IMR-90 (cell line): ENCODE data around the gene ANXA4. TPM values are rescaled to one million over a fixed set of nuclear protein-coding genes. Genes with fewer than 3 reads are reported as not detected.
A peak's percentile ranks its signal among the peaks of the same experiment; 100 is the strongest.

ENCODE experiments used
- ATAC-seq: fragments of 200-7000 bp; cut with Tn5 transposase; 2 replicates; pipeline ENCODE4 v1.9.1; 2020; ENCODE audit warnings: low read depth, mild to moderate bottlenecking, moderate library complexity
- BruUV-seq: library from RNA; stranded (reverse); fragments of 400-500 nt; replicated peaks from 2 replicates; lab custom pipeline; 2021; lab: Mats Ljungman, UMichigan
- CTCF ChIA-PET: fragments of 300-600 bp; formaldehyde crosslinking; extraction: SDS; loops from one replicate; lab custom pipeline; 2021; ENCODE audit warnings: antibody characterized with exemption; lab: Yijun Ruan, JAX
- POLR2A ChIA-PET: fragments of 300-600 bp; sonication (Branson Sonifier 250); formaldehyde crosslinking; loops from one replicate; lab custom pipeline; 2022; ENCODE audit warnings: antibody characterized with exemption; ENCODE audit not compliant: unreplicated experiment; lab: Charles Lee
- DNase-seq: peaks from one replicate; pipeline ENCODE4 v3.0.0; 2013
- H2AFZ ChIP-seq: replicated peaks from 2 replicates; pipeline ENCODE3; 2013; ENCODE audit warnings: low read length, mild to moderate bottlenecking; ENCODE audit not compliant: poor library complexity
- H2AK5ac ChIP-seq: 2 replicates; pipeline ENCODE4 v1.6.1; 2013; ENCODE audit warnings: low read depth, low read length, inconsistent platforms
- H2AK9ac ChIP-seq: replicated peaks from 2 replicates; pipeline ENCODE3; 2013; ENCODE audit warnings: mild to moderate bottlenecking, low read depth, low read length, moderate library complexity; ENCODE audit not compliant: poor library complexity
- H2BK120ac ChIP-seq: 2 replicates; pipeline ENCODE4 v1.6.1; 2013; ENCODE audit warnings: low read depth, low read length, inconsistent platforms
- H2BK15ac ChIP-seq: 3 replicates; pipeline ENCODE4 v1.6.1; 2013; ENCODE audit warnings: low read depth, low read length, inconsistent platforms
- H2BK20ac ChIP-seq: 2 replicates; pipeline ENCODE4 v1.6.1; 2013; ENCODE audit warnings: low read depth, mild to moderate bottlenecking, inconsistent platforms, low read length, moderate library complexity
- H2BK5ac ChIP-seq: 2 replicates; pipeline ENCODE4 v1.6.1; 2013; ENCODE audit warnings: mild to moderate bottlenecking, low read depth, low read length, inconsistent platforms; ENCODE audit not compliant: poor library complexity, severe bottlenecking
- H3K14ac ChIP-seq: replicated peaks from 2 replicates; pipeline ENCODE4 v1.6.1; 2013; ENCODE audit warnings: low read depth, low read length, inconsistent platforms
- H3K18ac ChIP-seq: 2 replicates; pipeline ENCODE4 v1.6.1; 2013; ENCODE audit warnings: low read depth, low read length, control low read depth
- H3K23ac ChIP-seq: 2 replicates; pipeline ENCODE4 v1.6.1; 2013; ENCODE audit warnings: low read depth, low read length, inconsistent platforms
- H3K27ac ChIP-seq: 2 replicates; pipeline ENCODE4 v1.5.1; 2013; ENCODE audit warnings: mild to moderate bottlenecking, control low read depth, low read length; ENCODE audit not compliant: insufficient read depth
- H3K27me3 ChIP-seq: 2 replicates; pipeline ENCODE4 v1.6.1; 2013; ENCODE audit warnings: low read length; ENCODE audit not compliant: control insufficient read depth, insufficient read depth
- H3K36me3 ChIP-seq: 2 replicates; pipeline ENCODE4 v1.6.1; 2013; ENCODE audit warnings: low read length, mixed read lengths; ENCODE audit not compliant: control insufficient read depth, insufficient read depth
- H3K4ac ChIP-seq: 2 replicates; pipeline ENCODE4 v1.6.1; 2013; ENCODE audit warnings: low read depth, low read length, inconsistent platforms
- H3K4me1 ChIP-seq: 2 replicates; pipeline ENCODE4 v1.6.1; 2013; ENCODE audit warnings: low read length, mixed read lengths; ENCODE audit not compliant: control insufficient read depth, insufficient read depth
- H3K4me2 ChIP-seq: 2 replicates; pipeline ENCODE4 v1.6.1; 2013; ENCODE audit warnings: low read depth, mild to moderate bottlenecking, control low read depth, low read length, moderate library complexity
- H3K4me3 ChIP-seq: 2 replicates; pipeline ENCODE4 v1.5.1; 2013; ENCODE audit warnings: low read depth, mild to moderate bottlenecking, control low read depth, low read length, moderate library complexity; ENCODE audit not compliant: insufficient read depth
- H3K56ac ChIP-seq: 2 replicates; pipeline ENCODE4 v1.6.1; 2013; ENCODE audit warnings: low read length, inconsistent platforms; ENCODE audit not compliant: insufficient read depth; ENCODE audit errors: extremely low read depth
- H3K79me1 ChIP-seq, 2 experiments: 2 replicates each; pipeline ENCODE4 v1.6.1; 2013; ENCODE audit warnings: low read length in 2 of 2, inconsistent platforms in 1 of 2, low read depth in 1 of 2
- H3K9ac ChIP-seq: 2 replicates; pipeline ENCODE4 v1.6.1; 2013; ENCODE audit warnings: low read depth, low read length, control low read depth
- H3K9me1 ChIP-seq: 2 replicates; pipeline ENCODE4 v1.6.1; 2013; ENCODE audit warnings: low read length, inconsistent platforms; ENCODE audit not compliant: insufficient read depth
- H3K9me3 ChIP-seq: 2 replicates; pipeline ENCODE4 v1.6.1; 2013; ENCODE audit warnings: low read length; ENCODE audit not compliant: control insufficient read depth, insufficient read depth
- H4K20me1 ChIP-seq: 2 replicates; pipeline ENCODE4 v1.6.1; 2013; ENCODE audit warnings: low read length, inconsistent platforms; ENCODE audit not compliant: insufficient read depth
- H4K5ac ChIP-seq: 2 replicates; pipeline ENCODE4 v1.6.1; 2013; ENCODE audit warnings: mild to moderate bottlenecking, low read depth, low read length, control low read depth
- H4K8ac ChIP-seq, 2 experiments: 2 replicates each; pipeline ENCODE4 v1.6.1; 2013; ENCODE audit warnings: low read depth in 2 of 2, low read length in 2 of 2, control low read depth in 1 of 2, inconsistent platforms in 1 of 2
- H4K91ac ChIP-seq: 2 replicates; pipeline ENCODE4 v1.6.1; 2013; ENCODE audit warnings: low read depth, low read length, inconsistent platforms; ENCODE audit not compliant: insufficient read depth
- ELK1 ChIP-seq: fragments of 150-350 bp; IDR thresholded peaks from 2 replicates; pipeline ENCODE4 v1.6.1; 2016; ENCODE audit warnings: low read depth, mild to moderate bottlenecking, low read length, moderate library complexity, borderline replicate concordance
- FOS ChIP-seq: fragments of 150-350 bp; IDR thresholded peaks from 2 replicates; pipeline ENCODE4 v1.6.1; 2016; ENCODE audit warnings: low read depth, low read length
- WGBS, 2 experiments: methylation state at CpG; one replicate each; pipeline versions ENCODE4 v1.1.5 to v1.1.7; 2013; ENCODE audit warnings: missing lambda C conversion rate in 2 of 2; ENCODE audit not compliant: insufficient read length in 1 of 2; ENCODE audit errors: extremely low coverage in 2 of 2; 5-methylcytosine and 5-hydroxymethylcytosine counted together
- dilution Hi-C: fragments of 300-500 bp; cut with HindIII; formaldehyde crosslinking; loops from one replicate; pipeline ENCODE4 v1.14.3; 2018; ENCODE audit warnings: low sequenced_read_pairs; ENCODE audit not compliant: unreplicated experiment
- in situ Hi-C: fragments of 300-500 bp; cut with MboI; formaldehyde crosslinking; loops from 3 replicates; pipeline ENCODE4 v1.14.3; 2019; ENCODE audit warnings: low sequenced_read_pairs, inconsistent platforms, mixed read lengths
- intact Hi-C: fragments of 100-400 bp; cut with micrococcal nuclease; formaldehyde crosslinking; loops from 2 replicates; pipeline ENCODE4 v1.10.0; 2022
- polyA plus RNA-seq, 3 experiments: library from polyadenylated mRNA; depleted of rRNA; stranded (reverse); fragments of >200 nt; gene quantifications; 2 replicates each; pipeline ENCODE4 v1.2.3, GENCODE V29; 2012; ENCODE audit warnings: low replicate concordance in 1 of 3
- total RNA-seq: library from RNA; depleted of rRNA; stranded (reverse); fragments of >200 nt; gene quantifications from 2 replicates; pipeline ENCODE4 v1.2.3, GENCODE V29; 2012

Gene ANXA4
- total and polyA plus RNA-seq, 2 of the 4 experiments (the other 2 are of a cell fraction) = 22.2 to 72.0 TPM

GRCh38 chr2:69692424-69692823 is 49.5 kb upstream of the ANXA4 start:
- H3K4me3 ChIP-seq = no peak overlapping the region
- peak; percentile 87 for DNase-seq
- peak overlapping the region; percentile 28; the same call in 1 of the 2 replicates for H3K4me2 ChIP-seq
- H3K27ac ChIP-seq = no peak overlapping the region
- peaks cover 4 to 18% of the 10 kb centered on the region in 2 experiments; a peak in 2 of 4 replicates for H3K79me1 ChIP-seq
- H2AFZ ChIP-seq = no peak overlapping the region
- no peak overlapping the region for H3K56ac ChIP-seq
- no peak overlapping the region for H4K91ac ChIP-seq
- H3K18ac ChIP-seq = no peak overlapping the region
- H2BK20ac ChIP-seq = peak overlapping the region; percentile 89; the same call in 1 of the 2 replicates
- 0 out of 2 replicates have a peak overlapping the region, but pooled peaks have one; percentile 16 for H2BK120ac ChIP-seq
- H4K5ac ChIP-seq = no peak overlapping the region
- H3K4me1 ChIP-seq = peaks cover 26% of the 10 kb centered on the region
- ChIA-PET POLR2A (no interaction called here), CTCF (no interaction called here)
- H2BK5ac ChIP-seq = peak overlapping the region; percentile 78
- H2AK9ac ChIP-seq = no peak overlapping the region
- dilution Hi-C loops (no loop called here), intact Hi-C loops (no loop called here), in situ Hi-C loops (no loop called here)
- H4K20me1 ChIP-seq = peaks cover 6% of the 10 kb centered on the region; the same call in 1 of the 2 replicates
- H3K4ac ChIP-seq = no peak overlapping the region
- H2BK15ac ChIP-seq = no peak overlapping the region
- H3K9me3 ChIP-seq = no peaks in the 10 kb centered on the region
- no peak overlapping the region for H2AK5ac ChIP-seq
- H3K14ac ChIP-seq = no peak overlapping the region
- no CpG with 5 or more reads among the region's 2 CpGs for WGBS, 2 experiments
- H3K9me1 ChIP-seq = peaks cover 15% of the 10 kb centered on the region
- ATAC-seq = peak; percentile 62
- TF ChIP-seq ELK1 = no peak
- 0 out of 2 replicates have a peak, but pooled peaks have one; percentile 28 for TF ChIP-seq FOS
- no peak overlapping the region for H4K8ac ChIP-seq
- H3K27me3 ChIP-seq = no peaks in the 10 kb centered on the region
- no peaks in the 10 kb centered on the region for H3K36me3 ChIP-seq
- no peak overlapping the region for H3K23ac ChIP-seq
- no peak overlapping the region for H3K9ac ChIP-seq
- BruUV-seq = no TSS peak
